Fibroblast of mammary gland (primary cell): Measurements from ENCODE around the gene GTSE1.

Experiments
- DNase-seq: peaks from one replicate; pipeline ENCODE4 v3.0.0-alpha.2; 2010; ENCODE audit warnings: low read depth
- H3K4me3 ChIP-seq: 2 replicates; pipeline ENCODE4 v1.5.1; 2011; ENCODE audit warnings: low read depth, mild to moderate bottlenecking, low read length, moderate library complexity; ENCODE audit not compliant: control insufficient read depth
- TF ChIP-seq, protein P1 (sequence below): conservative IDR thresholded peaks from 2 replicates; pipeline ENCODE4 v1.5.1; 2011; ENCODE audit warnings: low read depth, low read length, inconsistent platforms; ENCODE audit not compliant: control insufficient read depth, insufficient read depth

GTSE1 gene

GRCh38 chr22:46349238-46349637 lies 52.6 kb downstream of the GTSE1 start:
- no peak for DNase-seq
- TF ChIP-seq, protein P1, sequence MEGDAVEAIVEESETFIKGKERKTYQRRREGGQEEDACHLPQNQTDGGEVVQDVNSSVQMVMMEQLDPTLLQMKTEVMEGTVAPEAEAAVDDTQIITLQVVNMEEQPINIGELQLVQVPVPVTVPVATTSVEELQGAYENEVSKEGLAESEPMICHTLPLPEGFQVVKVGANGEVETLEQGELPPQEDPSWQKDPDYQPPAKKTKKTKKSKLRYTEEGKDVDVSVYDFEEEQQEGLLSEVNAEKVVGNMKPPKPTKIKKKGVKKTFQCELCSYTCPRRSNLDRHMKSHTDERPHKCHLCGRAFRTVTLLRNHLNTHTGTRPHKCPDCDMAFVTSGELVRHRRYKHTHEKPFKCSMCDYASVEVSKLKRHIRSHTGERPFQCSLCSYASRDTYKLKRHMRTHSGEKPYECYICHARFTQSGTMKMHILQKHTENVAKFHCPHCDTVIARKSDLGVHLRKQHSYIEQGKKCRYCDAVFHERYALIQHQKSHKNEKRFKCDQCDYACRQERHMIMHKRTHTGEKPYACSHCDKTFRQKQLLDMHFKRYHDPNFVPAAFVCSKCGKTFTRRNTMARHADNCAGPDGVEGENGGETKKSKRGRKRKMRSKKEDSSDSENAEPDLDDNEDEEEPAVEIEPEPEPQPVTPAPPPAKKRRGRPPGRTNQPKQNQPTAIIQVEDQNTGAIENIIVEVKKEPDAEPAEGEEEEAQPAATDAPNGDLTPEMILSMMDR, result no peak
- no peak overlapping the region for H3K4me3 ChIP-seq

GRCh38 chr22:46349681-46350080 lies 53.0 kb downstream of the GTSE1 start:
- TF ChIP-seq, protein P1, result no peak
- DNase-seq, result no peak
- no peak overlapping the region for H3K4me3 ChIP-seq

- TF ChIP-seq, protein P1, result no peak
- no peak overlapping the region for H3K4me3 ChIP-seq
- DNase-seq, result no peak
Measured at GRCh38 chr22:46350121-46350520, 53.5 kb downstream of the GTSE1 start.

DNA sequence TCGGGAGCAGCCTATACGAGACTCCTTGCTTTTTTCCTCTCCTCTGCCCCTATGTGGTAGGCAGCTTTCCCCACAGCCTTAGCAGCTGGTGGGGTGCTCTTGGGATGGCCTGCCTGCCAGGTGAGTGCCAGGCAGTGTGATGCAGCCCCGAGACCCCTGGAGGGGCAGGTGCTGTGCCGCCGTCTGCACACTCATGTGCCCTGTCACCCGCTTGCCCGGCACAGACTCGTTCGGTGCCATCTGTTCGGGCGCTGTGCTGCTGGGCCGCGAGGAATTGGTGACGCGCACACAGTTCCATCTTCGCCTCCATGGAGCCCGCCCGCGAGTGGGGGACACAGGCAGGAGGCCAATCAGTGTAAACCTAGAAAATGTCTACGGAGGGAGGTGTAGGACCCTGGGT lies 54.0 kb downstream of the GTSE1 start:
- TF ChIP-seq, protein P1, result no peak
- no peak overlapping the region for H3K4me3 ChIP-seq
- DNase-seq, result no peak

DNA sequence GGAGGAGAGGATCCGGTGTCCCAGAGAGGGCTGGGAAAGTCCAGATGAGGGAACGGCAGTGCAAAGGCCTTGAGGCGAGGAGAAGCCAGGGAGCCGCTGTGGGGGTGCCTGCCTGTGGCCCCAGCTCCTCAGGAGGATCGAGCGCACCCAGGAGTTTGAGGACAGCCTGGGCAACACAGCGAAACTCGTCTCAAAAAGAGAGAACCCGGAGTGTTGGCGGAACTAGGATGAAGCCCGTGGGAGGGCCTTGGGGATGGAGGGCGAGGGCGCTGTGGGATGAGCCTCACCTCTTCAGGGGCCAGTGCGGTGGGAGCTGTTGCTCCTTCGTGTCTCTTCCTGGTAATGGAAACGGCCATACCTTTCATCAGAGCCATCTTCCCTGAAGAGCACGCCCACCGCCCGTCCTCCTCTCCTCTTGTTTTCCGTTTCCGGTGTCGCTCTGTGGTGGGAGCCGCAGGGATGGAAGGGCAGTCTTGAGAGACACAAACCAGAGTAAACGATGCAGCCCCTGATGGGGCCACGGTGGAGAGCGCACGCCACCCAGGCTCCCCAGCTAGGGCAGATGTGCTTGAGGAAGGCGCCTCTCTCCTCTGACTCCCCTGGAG lies 54.6 kb downstream of the GTSE1 start:
- TF ChIP-seq, protein P1, result no peak
- no peak overlapping the region for H3K4me3 ChIP-seq
- DNase-seq, result no peak

DNA sequence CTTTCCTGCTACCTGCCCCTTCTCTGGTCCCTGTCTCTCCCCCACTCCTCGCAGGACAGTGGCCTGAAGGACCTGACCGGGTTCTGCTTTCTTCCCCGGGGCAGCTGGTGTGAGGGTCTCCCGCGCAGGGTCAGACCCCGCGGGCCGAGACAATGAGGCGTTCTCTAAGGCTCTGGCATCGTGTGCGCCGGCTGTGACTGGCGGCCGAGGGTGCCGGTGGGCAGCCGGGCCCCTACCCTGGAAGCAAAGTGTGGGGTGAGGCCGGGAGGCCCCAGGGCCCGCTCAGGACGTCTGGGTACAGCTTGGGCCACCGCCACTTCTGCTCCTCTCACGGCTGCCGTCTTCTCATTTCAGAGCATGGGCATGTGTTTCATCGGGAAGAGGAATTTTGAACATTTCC lies 55.1 kb downstream of the GTSE1 start:
- H3K4me3 ChIP-seq, result no peak overlapping the region
- no peak for DNase-seq
- TF ChIP-seq, protein P1, result no peak

DNA sequence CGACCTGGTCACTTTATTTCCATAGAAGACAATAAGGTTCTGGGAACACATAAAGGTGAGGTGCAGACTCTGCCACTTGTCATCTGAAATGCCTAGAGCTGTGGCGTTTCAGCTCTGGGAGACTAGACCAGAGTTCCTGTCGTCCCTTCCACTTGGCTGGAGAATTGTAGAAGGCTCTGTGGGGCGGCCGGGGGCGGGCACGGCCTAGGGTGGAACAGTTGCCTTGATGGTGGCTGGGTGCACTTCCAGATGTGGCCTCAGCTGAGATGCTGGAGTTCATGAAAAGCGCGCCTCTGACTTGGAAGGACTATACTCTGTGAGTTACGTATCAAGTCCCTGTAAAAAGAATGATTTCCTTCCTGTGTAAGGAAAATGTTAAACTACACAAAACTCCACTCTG lies 55.6 kb downstream of the GTSE1 start:
- no peak for DNase-seq
- no peak overlapping the region for H3K4me3 ChIP-seq
- TF ChIP-seq, protein P1, result no peak
